HG02852 (cell line): ENCODE results near the gene ERCC6L2.

Experiments used
- ATAC-seq: cut with Tn5 transposase; IDR thresholded peaks from one replicate; pipeline ENCODE4 v1.9.1; 2021; ENCODE audit warnings: mild to moderate bottlenecking, moderate library complexity; ENCODE audit not compliant: unreplicated experiment

ERCC6L2 gene

GRCh38 chr9:95864852-95865580 is 10.5 kb upstream of the ERCC6L2 start:
- peak; percentile 52 for ATAC-seq

- no peak for ATAC-seq
Measured at GRCh38 chr9:95870352-95870751, 5.1 kb upstream of the ERCC6L2 start.

DNA sequence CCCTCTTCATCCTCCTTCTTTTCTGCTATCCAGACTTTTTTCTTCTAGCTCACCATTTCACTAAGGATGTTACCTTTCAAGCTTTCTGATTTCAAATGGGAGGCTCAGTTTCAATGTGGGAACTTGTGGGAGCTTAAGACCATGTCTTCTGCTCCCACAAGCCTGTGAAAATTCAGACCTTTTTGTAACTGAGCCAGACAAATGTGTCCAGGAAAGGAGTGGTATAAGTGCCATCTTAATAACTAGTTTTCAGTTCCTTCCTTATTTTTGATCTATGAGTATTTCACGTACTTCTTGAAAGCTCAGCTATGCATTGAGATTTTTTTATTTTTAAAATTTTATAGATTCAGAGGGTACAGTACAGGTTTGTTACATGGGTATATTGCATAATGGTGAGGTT is 4.6 kb upstream of the ERCC6L2 start:
- ATAC-seq, result no peak

GRCh38 chr9:95874303-95874988 is 1.0 kb upstream of the ERCC6L2 start:
- ATAC-seq, result no peak

- peak; percentile 38 for ATAC-seq
Measured at GRCh38 chr9:95874989-95875304, 544 bp upstream of the ERCC6L2 start.

DNA sequence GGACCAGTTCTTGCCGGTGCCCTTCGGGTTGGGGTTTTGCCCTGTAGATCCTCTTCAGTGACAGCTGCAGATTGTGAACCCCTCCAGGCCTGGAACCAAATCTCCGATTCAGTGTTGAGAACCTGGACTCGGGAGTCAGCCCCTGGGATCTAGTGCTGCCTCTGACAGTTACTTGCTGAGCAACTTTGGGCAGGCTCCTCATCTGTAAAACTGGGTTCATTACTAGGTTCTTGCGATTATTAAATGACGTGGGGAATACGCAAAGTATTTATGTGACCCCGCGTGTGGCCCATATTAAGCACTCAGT is 600 bp downstream of the ERCC6L2 start:
- ATAC-seq, result no peak

DNA sequence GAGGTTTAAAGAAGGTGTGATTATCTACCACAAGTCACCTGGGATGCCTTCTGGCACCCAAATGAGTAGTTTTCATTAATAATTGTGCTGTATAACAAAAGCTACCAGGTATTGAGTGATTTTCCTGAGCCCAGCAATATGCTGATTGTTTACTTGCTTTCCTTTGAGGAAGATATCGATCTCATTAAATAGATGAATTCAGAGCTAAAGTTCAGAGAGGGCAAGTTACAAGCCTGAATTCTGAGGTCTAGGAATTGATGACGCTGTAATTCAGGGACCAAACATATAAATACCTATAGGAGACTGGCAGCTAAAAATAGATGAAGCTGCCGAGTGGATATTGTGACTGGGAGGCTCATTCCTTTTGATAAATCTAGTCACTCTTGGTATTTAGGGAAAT is 1.1 kb downstream of the ERCC6L2 start:
- ATAC-seq, result no peak

DNA sequence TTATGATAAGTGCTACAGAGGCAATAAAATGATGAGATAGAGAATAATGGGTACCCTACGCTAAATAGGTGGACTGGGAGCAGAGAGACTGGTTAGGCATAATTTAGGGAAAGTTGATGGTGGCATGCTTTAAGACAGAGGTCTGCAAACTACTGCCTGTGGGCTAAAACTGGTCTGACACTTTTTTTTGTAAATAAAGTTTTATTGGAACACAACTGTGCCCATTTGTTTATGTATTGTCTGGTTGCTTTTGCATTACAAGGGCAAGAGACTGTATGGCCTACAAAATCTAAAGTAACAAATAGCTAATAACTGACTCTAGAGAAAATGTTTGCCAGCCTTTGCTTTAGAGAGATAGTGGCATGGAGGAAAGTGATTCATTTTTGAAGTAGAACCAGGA is 2.5 kb downstream of the ERCC6L2 start:
- no peak for ATAC-seq

GRCh38 chr9:95879591-95879990 is 4.1 kb downstream of the ERCC6L2 start:
- no peak for ATAC-seq

DNA sequence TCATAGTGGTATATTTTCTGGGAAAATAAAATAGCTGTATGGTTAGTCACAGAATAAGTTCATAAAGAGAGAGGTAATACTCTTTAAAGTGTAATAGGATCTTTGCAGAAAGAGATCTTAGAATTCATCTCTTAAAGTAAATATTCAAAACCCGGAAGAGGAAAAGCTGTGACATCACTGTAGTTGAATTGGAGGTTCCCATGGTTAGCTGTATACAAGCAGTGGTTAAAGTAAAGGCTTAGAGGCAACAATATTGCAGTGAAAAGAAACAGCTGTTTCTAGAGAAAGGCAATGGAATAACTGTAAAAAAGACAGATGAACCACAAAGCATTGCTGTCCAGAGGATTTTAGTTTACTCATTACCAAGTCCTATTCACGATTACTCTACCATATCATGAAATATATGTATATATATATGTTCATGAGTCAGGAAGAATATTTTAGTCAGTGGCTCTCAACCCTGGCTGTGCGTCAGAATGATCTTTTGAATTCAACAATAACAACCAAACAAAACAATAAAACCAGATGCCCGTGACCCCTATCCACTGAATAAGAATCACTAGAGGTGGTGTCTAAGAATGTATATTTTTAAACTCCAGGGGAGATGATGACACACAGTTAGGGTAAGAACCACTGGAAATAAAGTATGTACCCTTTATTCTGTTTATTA is 4.7 kb downstream of the ERCC6L2 start:
- ATAC-seq, result no peak

- ATAC-seq, result no peak
Measured at GRCh38 chr9:95887926-95888497, 12.5 kb downstream of the ERCC6L2 start.

DNA sequence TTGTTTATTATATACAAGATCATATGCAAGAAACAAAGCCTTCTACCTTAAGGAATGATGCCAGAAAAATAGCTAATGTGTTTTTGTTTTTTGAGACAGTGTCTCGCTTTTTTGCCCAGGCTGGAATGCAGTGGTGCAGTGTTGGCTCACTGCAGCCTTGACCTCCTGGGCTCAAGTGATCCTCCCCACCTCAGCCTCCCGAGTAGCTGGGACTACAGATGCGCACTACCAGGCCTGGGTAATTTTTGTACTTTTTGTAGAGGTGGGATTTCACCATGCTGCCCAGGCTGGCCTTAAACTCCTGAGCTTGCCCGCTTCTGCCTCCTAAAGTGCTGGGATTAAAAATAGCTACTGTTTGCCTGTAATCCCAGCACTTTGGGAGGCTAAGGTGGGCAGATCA is 15.1 kb downstream of the ERCC6L2 start:
- ATAC-seq, result no peak

DNA sequence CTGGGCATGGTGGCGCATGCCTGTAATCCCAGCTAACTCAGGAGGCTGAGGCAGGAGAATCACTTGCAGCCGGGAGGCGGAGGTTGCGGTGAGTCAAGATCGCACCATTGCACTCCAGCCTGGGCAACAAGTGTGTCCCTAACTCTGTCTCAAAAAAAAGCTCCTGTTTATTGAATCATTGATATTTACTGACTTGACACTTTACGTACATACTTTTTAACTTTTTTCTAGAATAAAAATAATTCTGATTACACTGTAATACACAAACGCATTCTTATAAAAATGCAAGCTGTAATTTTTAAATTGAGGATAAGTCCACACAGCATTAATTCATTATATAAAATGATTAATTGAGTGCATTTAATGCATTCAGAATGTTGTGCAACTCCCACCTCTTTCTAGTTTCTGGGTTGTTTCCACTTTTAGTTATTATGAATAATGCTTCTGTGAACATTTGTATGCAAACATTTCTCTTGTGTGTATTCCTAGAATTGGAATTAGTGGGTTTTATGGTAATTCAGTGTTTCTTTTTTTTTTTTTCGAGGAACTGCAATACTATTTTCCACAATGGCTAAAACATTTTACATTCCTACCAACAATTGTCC is 15.7 kb downstream of the ERCC6L2 start:
- ATAC-seq, result no peak

DNA sequence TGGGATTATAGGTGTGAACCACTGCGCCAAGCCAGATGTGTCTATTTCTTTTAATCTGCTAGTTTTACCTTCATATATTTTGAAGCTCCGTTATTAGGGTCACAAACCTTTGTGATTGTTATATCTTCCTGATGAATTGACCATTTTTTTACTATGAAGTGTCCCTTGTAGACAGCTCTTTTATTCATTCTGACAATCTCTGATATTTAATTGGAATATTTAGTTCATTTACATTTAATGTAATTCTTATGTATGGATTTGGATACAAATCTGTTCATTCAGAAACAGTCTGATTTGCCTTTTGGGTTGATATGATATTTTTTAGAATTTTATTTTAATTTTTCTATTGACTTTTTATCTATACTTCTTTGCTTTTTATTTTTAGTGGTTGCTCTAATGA is 17.2 kb downstream of the ERCC6L2 start:
- ATAC-seq, result no peak

- ATAC-seq, result no peak
Measured at GRCh38 chr9:95896580-95896979, 21.1 kb downstream of the ERCC6L2 start.

GRCh38 chr9:95901506-95901905 is 26.0 kb downstream of the ERCC6L2 start:
- ATAC-seq, result no peak

- no peak for ATAC-seq
Measured at GRCh38 chr9:95903398-95903797, 27.9 kb downstream of the ERCC6L2 start.

GRCh38 chr9:95907794-95908193 is 32.3 kb downstream of the ERCC6L2 start:
- no peak for ATAC-seq

GRCh38 chr9:95910023-95910707 is 34.7 kb downstream of the ERCC6L2 start:
- no peak for ATAC-seq

DNA sequence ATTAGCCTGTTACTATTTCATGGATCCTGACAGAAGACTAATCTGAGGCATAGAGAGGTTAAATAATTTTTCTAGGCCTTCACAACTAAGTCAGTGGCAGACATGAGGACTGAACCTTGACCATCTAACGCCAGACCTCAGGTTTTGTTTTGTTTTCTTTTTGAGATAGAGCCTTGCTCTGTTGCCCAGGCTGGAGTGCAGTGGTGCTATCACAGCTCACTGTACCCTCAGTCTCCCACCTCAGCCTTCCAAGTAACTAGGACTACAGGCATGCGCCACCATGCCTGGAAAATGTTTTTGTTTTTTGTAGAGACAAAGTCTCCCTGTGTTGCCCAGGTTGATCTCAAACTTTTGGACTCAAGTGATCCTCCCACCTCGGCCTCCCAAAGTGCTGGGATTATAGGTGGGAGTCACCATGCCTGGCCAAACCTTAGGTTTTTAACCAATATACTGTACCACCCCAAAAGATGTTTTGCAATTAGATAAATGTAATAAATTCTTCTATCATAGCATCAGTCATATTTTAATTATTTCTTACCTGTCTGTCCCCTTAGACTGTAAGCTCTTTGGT is 35.4 kb downstream of the ERCC6L2 start:
- no peak for ATAC-seq

DNA sequence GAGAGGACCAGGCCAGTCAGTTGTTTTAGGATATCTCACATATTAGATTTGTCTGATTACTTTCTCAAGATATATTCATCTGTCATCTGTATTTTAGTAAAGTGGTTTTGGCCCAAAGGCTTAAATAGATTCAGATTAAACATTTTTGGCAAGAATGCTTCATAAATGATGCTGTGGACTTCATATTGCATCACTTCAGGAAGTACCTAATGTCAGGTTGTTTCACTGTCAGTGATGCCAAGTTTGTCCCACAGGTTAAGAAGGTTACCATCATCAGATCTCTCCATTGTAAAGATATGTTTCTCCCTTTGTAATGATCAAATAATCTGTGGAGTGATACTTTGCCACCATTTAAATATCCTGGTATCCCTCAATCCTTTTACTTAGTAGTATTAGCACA is 37.3 kb downstream of the ERCC6L2 start:
- no peak for ATAC-seq
